Neural crest cell (in vitro differentiated cells): ENCODE results near the gene KIF21B. TPM values are rescaled to one million over a fixed set of nuclear protein-coding genes. Genes with fewer than 3 reads are reported as not detected.

Experiments
- DNase-seq: peaks from one replicate; pipeline ENCODE4 v3.0.0; 2021; ENCODE audit warnings: low read depth, mixed read lengths, low spot score
- H3K27ac Mint-ChIP-seq: one replicate; pipeline ENCODE4 v1.8.0; 2021; ENCODE audit warnings: mild to moderate bottlenecking, mixed read lengths; ENCODE audit not compliant: unreplicated experiment
- H3K27me3 Mint-ChIP-seq: 2 replicates; pipeline ENCODE4 v1.8.0; 2021; ENCODE audit warnings: low read depth, mild to moderate bottlenecking, mixed read lengths
- H3K36me3 Mint-ChIP-seq: 2 replicates; pipeline ENCODE4 v1.8.0; 2021; ENCODE audit warnings: low read depth, mild to moderate bottlenecking, mixed read lengths
- H3K4me1 Mint-ChIP-seq: 2 replicates; pipeline ENCODE4 v1.8.0; 2021; ENCODE audit warnings: mixed read lengths
- H3K4me3 Mint-ChIP-seq: one replicate; pipeline ENCODE4 v1.8.0; 2021; ENCODE audit warnings: mild to moderate bottlenecking, mixed read lengths
- H3K9me3 Mint-ChIP-seq: 2 replicates; pipeline ENCODE4 v1.8.0; 2021; ENCODE audit warnings: mixed read lengths
- CTCF ChIP-seq: fragments of 200-600 bp; sonication (generic); conservative IDR thresholded peaks from 2 replicates; pipeline ENCODE4 v1.5.0; 2021; ENCODE audit warnings: antibody characterized with exemption, mild to moderate bottlenecking
- long read RNA-seq: library from polyadenylated mRNA; unstranded; transcript quantifications from one replicate; pipeline ENCODE4 v2.0.0, GENCODE V29; 2020
- total RNA-seq: library from RNA; stranded (reverse); gene quantifications from 2 replicates; pipeline ENCODE4 v1.2.1, GENCODE V29; 2021

Gene KIF21B
- 28.1 and 28.9 TPM in 2 replicates for total RNA-seq
- long read RNA-seq, partial matches to known transcripts: 0 of 8 reads
- long read RNA-seq, other reads (novel, unspliced or antisense): 8 of 8 reads

- peak; percentile 85 for DNase-seq
- Mint-ChIP-seq H3K4me3 (peak within 1 kb of the TSS; percentile 91), H3K4me1 (peaks cover 67% of the 10 kb centered on the region)
Measured at GRCh38 chr1:201023517-201023902, at the start of gene KIF21B. Gene KIF21B (minus strand): TSS chr1:201023714. CDS start chr1:201023383, 331 bp downstream.

GRCh38 chr1:201072922-201073321 lies 49.4 kb upstream of the KIF21B start:
- Mint-ChIP-seq H3K36me3 (no peaks in the 10 kb centered on the region), H3K9me3 (no peaks in the 10 kb centered on the region), H3K4me1 (peaks cover 25% of the 10 kb centered on the region), H3K27me3 (no peaks in the 10 kb centered on the region), H3K27ac (no peak overlapping the region), H3K4me3 (no peak overlapping the region)
- TF ChIP-seq CTCF: no peak
- no peak for DNase-seq

More at GRCh38 chr1:201023517-201023902, at the start of gene KIF21B:
- H3K36me3 Mint-ChIP-seq: no peaks in the 10 kb centered on the region
- peaks cover 7% of the 10 kb centered on the region for H3K27me3 Mint-ChIP-seq
- peak within 1 kb of the TSS; percentile 20 for H3K27ac Mint-ChIP-seq
- TF ChIP-seq CTCF: no peak
- no peaks in the 10 kb centered on the region for H3K9me3 Mint-ChIP-seq

- Mint-ChIP-seq H3K9me3 (no peaks in the 10 kb centered on the region), H3K4me1 (peaks cover 20% of the 10 kb centered on the region)
- TF ChIP-seq CTCF: no peak
Measured at GRCh38 chr1:201072149-201072548, 48.6 kb upstream of the KIF21B start.

GRCh38 chr1:201069636-201070035 lies 46.1 kb upstream of the KIF21B start:
- no peak for TF ChIP-seq CTCF
- no peaks in the 10 kb centered on the region for H3K36me3 Mint-ChIP-seq
- H3K9me3 Mint-ChIP-seq: no peaks in the 10 kb centered on the region
- no peaks in the 10 kb centered on the region for H3K27me3 Mint-ChIP-seq
- peaks cover 20% of the 10 kb centered on the region for H3K4me1 Mint-ChIP-seq
- no peak overlapping the region for H3K27ac Mint-ChIP-seq
- DNase-seq: no peak
- no peak overlapping the region for H3K4me3 Mint-ChIP-seq

More at GRCh38 chr1:201072149-201072548, 48.6 kb upstream of the KIF21B start:
- Mint-ChIP-seq H3K4me3 (no peak overlapping the region), H3K27ac (no peak overlapping the region), H3K36me3 (no peaks in the 10 kb centered on the region), H3K27me3 (no peaks in the 10 kb centered on the region)
- DNase-seq: no peak

GRCh38 chr1:201068976-201069375 lies 45.5 kb upstream of the KIF21B start:
- no peak for DNase-seq
- peaks cover 24% of the 10 kb centered on the region for H3K4me1 Mint-ChIP-seq
- H3K9me3 Mint-ChIP-seq: no peaks in the 10 kb centered on the region
- H3K36me3 Mint-ChIP-seq: no peaks in the 10 kb centered on the region
- peak overlapping the region; percentile 19 for H3K27ac Mint-ChIP-seq
- no peak for TF ChIP-seq CTCF
- no peaks in the 10 kb centered on the region for H3K27me3 Mint-ChIP-seq
- no peak overlapping the region for H3K4me3 Mint-ChIP-seq
